Brain microvascular endothelial cell (primary cell): ENCODE measurements around the gene CAMK2D.

ENCODE experiments used
- DNase-seq: peaks from one replicate; pipeline ENCODE4 v3.0.0-alpha.2; 2020
- H3K27ac ChIP-seq: fragments of 250-450 bp; sonication (Bioruptor Pico); 2 replicates; pipeline ENCODE4 v1.5.1; 2020; ENCODE audit warnings: mild to moderate bottlenecking, moderate library complexity
- H3K27me3 ChIP-seq: fragments of 250-450 bp; sonication (Bioruptor Pico); replicated peaks from 2 replicates; pipeline ENCODE4 v1.5.1; 2020; ENCODE audit warnings: mild to moderate bottlenecking
- H3K36me3 ChIP-seq: fragments of 250-450 bp; sonication (Bioruptor Pico); replicated peaks from 2 replicates; pipeline ENCODE4 v1.5.1; 2020; ENCODE audit warnings: mild to moderate bottlenecking
- H3K4me3 ChIP-seq: 2 replicates; pipeline ENCODE4 v1.5.1; 2011; ENCODE audit warnings: low read depth, mild to moderate bottlenecking, control low read depth, low read length, moderate library complexity
- in situ Hi-C: cut with HindIII; loops from 2 replicates; pipeline ENCODE4 v1.10.0; 2017; ENCODE audit warnings: low sequenced_read_pairs, low pct_ligation_motif_present
- TF ChIP-seq, protein P1 (sequence below): IDR thresholded peaks from 2 replicates; pipeline ENCODE4 v1.5.1; 2011; ENCODE audit warnings: low read depth, mild to moderate bottlenecking, moderate library complexity, low read length, control low read depth, inconsistent platforms; ENCODE audit errors: missing control alignments

The CAMK2D gene

DNA sequence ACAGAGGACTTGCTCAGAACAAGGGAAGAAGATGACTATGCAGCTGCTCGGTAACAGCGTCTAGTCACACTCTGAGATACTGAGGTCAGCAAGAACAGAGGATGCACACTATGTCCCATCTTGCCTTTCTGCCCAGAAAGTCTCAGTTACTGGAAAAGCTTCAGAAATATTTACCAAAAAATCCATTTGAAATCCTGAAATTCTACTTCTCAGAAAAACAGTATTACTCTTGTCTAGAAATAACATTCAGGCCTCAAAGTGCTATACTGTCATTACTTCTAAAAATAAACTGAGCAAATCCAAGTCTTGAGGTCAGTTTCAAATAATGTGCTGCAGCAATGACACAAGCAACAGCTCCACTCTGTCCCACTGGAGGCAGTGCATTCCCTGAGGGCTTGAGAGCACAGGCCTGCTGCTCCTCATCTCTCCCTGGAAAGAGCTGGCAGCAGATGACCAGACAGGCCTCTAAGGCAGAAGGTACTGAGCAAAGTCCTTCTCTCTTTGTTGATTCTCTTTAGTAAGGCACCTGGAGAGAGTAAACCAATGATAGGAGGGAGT lies 76.9 kb downstream of the CAMK2D start:
- TF ChIP-seq, protein P1, sequence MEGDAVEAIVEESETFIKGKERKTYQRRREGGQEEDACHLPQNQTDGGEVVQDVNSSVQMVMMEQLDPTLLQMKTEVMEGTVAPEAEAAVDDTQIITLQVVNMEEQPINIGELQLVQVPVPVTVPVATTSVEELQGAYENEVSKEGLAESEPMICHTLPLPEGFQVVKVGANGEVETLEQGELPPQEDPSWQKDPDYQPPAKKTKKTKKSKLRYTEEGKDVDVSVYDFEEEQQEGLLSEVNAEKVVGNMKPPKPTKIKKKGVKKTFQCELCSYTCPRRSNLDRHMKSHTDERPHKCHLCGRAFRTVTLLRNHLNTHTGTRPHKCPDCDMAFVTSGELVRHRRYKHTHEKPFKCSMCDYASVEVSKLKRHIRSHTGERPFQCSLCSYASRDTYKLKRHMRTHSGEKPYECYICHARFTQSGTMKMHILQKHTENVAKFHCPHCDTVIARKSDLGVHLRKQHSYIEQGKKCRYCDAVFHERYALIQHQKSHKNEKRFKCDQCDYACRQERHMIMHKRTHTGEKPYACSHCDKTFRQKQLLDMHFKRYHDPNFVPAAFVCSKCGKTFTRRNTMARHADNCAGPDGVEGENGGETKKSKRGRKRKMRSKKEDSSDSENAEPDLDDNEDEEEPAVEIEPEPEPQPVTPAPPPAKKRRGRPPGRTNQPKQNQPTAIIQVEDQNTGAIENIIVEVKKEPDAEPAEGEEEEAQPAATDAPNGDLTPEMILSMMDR, result peak; percentile 75
- DNase-seq, result peak; percentile 57
- Histone ChIP-seq H3K27me3 (no peaks in the 10 kb centered on the region), H3K36me3 (no peaks in the 10 kb centered on the region), H3K27ac (peak overlapping the region; percentile 5), H3K4me3 (no peak overlapping the region)
- in situ Hi-C loops, result no loop called here

DNA sequence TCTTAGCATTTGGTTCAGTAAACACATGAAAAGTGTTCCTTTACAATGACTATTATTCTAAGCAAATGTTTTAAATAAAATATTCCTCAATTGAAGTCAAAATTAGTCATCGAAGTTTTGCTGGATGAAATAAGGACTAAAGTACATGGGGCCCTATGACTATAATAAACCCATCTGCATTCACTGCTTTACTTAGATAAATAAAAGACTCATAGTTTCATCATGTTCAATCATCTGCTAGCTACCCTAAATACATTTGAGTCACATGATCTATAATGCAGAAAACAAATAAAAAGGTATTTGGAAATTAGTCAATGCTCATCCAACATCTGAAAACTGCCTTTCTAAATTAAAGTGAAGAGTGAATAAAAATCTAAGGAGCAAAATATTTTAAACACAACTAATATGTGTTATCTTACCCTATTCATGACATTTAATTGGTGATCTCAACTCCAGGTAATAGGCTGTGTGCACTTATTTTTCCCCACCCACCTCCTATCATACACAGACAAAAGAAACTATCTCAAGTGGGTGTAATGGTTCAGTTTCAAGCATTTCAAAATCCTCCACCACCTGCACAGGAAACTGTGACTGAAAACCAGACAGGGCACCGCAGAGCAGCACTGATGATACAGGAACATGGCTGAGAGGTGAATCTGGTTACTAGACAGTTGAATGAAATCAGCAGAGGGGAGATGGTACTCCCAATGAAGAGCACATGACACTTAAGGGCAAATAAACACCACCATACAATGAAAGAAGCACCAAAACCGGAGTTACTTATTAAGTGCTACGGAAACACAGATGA lies 78.6 kb downstream of the CAMK2D start:
- in situ Hi-C loops, result no loop called here
- H3K27ac ChIP-seq, result peak overlapping the region; percentile 22
- TF ChIP-seq, protein P1, result no peak
- no peak overlapping the region for H3K4me3 ChIP-seq
- H3K27me3 ChIP-seq, result no peaks in the 10 kb centered on the region
- H3K36me3 ChIP-seq, result no peaks in the 10 kb centered on the region
- no peak for DNase-seq

DNA sequence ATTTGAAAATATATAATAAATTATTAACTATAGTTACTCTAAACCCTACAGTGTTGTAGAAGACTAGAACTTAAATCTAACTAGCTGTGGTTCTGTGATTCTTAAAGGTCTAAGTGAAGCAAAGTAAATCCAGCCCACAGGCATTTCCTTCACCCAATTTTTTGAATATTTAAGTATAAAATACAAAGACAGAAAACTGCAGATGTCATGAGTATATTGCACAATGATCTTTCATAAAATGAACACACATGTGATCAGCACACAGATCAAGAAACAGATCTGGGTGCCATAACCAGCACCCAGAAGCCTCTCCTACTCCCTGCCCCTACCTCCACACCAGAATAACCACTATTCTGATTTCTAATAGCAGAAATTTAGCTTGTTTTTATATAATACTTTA lies 82.9 kb downstream of the CAMK2D start:
- no peak overlapping the region for H3K27ac ChIP-seq
- in situ Hi-C loops, result no loop called here
- H3K36me3 ChIP-seq, result no peaks in the 10 kb centered on the region
- TF ChIP-seq, protein P1, result no peak
- DNase-seq, result no peak
- no peaks in the 10 kb centered on the region for H3K27me3 ChIP-seq
- no peak overlapping the region for H3K4me3 ChIP-seq

DNA sequence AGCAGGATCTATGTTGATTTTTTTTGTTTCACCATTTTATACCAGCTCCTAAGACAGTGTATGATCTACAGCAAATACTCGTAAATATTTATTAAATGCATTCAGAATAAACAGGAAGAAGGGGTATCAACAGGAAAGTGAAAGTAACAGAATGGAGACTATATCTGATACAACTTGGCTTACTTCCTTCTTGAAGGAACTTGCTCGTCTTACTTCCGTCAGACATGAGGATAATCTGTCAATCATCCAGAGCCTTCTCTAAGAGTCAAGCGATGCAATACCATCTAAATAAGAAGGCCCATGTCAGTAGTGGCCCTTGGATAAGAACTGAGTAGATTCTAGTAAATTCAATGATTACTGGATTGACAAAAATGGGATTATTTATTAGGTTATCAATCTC lies 84.2 kb downstream of the CAMK2D start:
- H3K27ac ChIP-seq, result no peak overlapping the region
- no peaks in the 10 kb centered on the region for H3K36me3 ChIP-seq
- no peak overlapping the region for H3K4me3 ChIP-seq
- H3K27me3 ChIP-seq, result no peaks in the 10 kb centered on the region
- TF ChIP-seq, protein P1, result no peak
- DNase-seq, result no peak
- in situ Hi-C loops, result no loop called here

DNA sequence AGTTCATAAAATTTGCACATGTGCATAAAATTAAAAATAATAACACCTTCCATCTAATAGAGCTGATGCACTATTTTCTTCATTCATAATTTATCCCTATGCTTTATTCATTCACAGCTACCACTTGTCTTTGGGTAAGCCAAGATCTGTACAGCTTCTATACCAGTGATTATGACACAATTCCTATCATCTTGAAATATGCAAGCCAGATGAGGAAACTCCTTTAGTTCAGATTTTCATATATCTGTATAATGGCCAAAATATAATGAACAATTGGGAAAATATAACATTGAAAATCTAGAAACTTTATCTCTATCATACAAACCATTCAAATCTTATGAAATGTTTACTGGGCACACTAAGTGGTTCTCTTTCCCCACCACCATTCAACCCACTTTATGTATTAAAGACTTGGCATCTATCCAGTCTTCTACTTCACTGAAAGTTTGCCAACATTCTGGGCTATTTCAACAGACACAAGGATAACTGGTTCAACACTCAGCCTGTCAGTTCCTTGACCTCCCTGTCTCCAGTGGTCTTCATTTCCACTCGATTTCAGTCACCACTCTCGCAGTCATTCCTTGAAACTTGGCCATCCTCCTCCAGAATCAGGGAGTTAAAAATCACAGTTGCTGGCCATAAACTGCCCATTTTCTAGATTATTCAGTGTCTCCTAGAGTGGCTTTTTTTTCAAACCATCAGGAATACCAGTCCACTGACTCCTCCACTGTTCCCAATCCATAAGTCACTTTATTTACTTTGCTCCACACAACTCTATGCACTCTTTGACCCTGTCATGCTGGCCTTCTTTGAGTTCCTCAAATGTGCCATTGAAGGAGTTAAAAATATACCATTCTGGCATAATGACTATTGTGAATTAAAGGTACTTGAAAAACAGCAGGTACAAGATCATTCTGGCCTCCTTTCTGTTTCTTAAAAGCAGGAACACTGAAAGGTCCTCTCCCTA lies 85.5 kb downstream of the CAMK2D start:
- TF ChIP-seq, protein P1, result no peak
- Histone ChIP-seq H3K27ac (no peak overlapping the region), H3K27me3 (no peaks in the 10 kb centered on the region), H3K4me3 (no peak overlapping the region), H3K36me3 (no peaks in the 10 kb centered on the region)
- no peak for DNase-seq
- in situ Hi-C loops, result no loop called here
